HG02840 (cell line): ENCODE results near the gene MYO7B.
"Not testable (repeated sequence)": the region's sequence is repeated elsewhere in the genome, so short reads cannot be mapped to it uniquely, and the experiment has no call there.

ENCODE experiments used
- ATAC-seq: cut with Tn5 transposase; IDR thresholded peaks from one replicate; pipeline ENCODE4 v1.9.1; 2021; ENCODE audit warnings: mild to moderate bottlenecking, moderate library complexity, moderate number of reproducible peaks; ENCODE audit not compliant: unreplicated experiment, low FRiP score

The MYO7B gene

GRCh38 chr2:127570282-127571250, 35.1 kb downstream of the MYO7B start:
- ATAC-seq: no peak

DNA sequence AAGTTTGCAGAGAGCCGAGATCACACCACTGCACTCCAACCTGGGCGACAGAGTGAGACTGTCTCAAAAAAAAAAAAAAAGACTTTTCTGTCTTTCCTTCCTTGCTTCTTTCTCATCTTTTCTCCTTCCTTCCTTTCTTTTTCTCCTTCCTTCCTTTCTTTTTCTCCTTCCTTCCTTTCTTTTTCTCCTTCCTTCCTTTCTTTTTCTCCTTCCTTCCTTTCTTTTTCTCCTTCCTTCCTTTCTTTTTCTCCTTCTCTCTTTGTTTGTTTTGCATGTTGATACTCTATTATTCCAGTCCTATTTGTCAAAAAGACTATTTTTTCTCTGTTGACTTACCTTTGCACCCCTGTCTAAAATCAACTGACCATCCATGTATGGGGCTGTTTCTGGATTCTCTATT, 36.9 kb downstream of the MYO7B start:
- not testable (repeated sequence) for ATAC-seq

DNA sequence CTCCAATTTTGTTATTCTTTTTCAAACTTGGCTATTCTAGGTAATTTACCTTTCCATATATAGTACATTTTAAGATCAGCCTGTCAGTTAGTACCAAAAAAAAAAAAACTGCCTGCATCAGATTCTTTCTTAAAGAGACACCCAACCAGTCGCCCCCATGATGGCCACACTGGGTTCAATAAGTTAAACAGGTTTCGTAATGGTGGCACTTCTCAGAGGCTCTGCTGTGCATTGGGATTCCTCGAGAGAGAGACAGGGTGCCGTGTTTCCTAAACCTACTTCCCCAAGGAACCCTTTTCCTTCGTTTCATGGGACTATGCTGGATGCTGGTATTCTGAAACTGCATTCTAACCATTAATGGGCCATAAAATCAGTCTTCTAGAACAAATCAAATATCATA, 37.4 kb downstream of the MYO7B start:
- ATAC-seq: no peak

DNA sequence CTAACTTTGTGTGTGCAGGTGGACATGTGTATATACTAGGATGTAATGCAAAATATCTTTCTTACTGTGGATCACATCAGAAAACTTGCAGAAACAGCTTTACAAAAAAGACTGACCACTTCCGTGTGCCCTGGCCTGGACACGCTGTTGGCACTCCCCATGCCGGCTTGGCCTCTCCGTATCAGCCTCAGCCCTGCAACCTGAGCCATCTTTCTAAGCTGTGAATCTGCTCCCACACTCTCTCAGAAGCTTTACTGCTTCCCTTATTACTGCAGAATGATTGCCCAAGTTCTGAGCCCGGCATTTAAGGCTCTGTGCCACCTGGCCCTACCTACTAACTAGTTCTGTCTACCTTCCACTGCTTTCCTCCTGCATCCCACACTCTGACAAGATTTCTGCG, 37.8 kb downstream of the MYO7B start:
- no peak for ATAC-seq

GRCh38 chr2:127573771-127574170, 38.3 kb downstream of the MYO7B start:
- no peak for ATAC-seq

DNA sequence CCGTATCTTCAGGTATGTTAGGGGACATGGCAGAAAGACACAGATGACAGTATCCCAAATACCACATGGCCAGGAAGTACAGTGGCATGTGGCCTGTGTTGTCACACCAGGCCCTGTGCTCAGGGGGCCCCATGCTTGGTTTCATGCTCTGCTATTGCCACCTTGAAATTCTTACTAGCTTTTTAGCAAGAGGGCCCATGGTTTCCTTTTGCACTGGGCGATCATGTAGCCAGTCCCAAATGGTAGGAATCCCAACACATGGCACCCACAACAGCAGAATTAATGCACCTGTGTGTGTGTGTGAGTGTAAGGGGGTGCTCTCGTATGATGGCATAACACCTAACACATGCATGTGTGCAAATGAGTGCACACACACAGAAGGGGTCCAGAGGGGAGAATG, 39.2 kb downstream of the MYO7B start:
- no peak for ATAC-seq

- no peak for ATAC-seq
Measured at GRCh38 chr2:127575185-127575765, 39.8 kb downstream of the MYO7B start.

DNA sequence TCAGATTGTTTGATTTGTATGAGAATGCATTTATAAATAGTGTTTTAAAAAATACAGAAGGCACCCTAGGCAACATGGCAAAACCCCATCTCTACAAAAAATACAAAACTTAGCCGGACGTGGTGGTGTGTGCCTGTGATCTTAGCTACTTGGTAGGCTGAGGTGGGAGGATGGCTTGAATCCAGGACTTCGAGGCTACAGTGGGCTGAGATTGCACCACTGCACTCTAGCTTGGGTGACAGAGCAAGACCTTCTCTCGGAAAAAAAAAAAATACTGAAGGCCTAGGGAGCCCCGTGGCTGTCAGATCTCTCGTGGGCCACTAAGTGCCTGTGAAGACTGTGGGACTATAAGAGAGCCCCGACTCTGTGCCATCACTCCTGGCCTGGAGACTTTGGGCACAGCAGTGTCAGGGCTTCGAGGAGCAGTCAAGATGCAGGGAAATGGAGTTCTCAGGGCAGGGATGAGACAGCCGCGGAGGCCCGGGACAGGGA, 40.5 kb downstream of the MYO7B start:
- no peak for ATAC-seq

DNA sequence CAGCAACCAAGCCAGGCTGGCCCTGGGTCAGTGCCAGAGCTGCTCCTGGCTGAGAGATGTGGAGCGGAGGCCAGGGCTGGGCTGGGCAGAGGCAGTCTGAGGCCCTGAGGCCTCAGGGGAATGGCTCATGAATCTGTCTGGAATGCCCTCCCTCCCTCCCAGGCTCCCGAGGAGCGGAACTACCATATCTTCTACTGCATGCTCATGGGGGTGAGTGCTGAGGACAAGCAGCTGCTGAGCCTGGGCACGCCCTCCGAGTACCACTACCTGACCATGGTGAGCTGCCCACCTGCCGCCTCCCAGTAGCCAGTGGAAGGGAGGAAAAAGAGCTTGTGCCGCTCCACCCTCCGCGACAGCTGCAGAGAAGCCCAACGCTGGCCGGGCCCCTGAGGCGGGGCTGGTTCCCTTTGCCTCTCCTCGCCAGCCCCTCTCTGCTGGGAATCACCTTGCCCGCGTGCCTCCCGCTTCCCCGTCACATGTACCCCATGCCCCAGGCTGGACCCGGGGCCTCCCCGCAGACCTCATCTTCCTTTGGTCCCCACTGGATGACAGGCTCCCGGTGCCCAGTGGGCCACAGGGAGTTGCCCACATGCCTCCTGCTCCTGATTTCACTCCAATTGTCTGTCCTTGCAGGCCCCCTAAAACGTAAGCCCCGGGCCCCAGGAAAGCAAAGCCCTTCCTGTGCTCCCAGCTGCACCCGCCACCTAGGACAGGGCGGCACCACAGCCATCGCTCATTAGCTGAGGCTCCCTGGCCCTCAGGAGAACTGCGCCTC, 41.1 kb downstream of the MYO7B start:
- no peak for ATAC-seq

GRCh38 chr2:127577208-127577475, 41.7 kb downstream of the MYO7B start:
- no peak for ATAC-seq

DNA sequence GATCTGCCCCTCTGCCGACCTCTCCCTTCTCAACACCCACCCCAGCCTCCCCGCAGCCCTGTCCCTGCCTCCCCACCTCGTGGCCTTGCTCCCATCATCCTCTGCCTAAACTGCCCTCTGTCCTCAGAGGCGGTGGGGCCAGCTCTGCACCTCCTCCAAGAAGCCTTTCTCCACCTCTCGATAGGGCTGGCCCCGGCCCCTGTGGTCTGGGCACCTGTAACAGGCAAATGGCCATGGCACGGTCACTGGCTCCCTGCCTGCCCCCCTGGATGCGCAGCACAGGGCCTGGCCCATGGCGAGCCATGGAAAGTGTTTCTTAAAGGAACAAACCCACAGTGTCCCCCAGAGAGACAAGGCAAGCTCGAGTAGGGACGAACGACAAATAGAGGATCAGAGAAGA, 42.0 kb downstream of the MYO7B start:
- no peak for ATAC-seq

DNA sequence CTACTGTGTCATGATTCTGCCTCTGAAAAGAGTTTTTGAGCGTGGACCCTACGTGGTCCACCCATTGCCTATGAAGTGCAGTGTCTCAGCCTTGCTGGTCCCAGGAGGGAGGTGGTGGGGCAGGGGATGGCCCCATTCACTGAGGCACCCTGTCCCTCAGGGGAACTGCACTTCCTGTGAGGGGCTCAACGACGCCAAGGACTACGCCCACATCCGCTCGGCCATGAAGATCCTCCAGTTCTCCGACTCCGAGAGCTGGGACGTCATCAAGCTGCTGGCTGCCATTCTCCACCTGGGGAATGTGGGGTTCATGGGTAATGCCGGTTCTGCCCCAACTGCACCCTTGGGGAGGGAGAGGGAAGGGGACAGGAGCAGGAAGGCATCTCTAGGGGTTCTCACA, 42.5 kb downstream of the MYO7B start:
- ATAC-seq: no peak

DNA sequence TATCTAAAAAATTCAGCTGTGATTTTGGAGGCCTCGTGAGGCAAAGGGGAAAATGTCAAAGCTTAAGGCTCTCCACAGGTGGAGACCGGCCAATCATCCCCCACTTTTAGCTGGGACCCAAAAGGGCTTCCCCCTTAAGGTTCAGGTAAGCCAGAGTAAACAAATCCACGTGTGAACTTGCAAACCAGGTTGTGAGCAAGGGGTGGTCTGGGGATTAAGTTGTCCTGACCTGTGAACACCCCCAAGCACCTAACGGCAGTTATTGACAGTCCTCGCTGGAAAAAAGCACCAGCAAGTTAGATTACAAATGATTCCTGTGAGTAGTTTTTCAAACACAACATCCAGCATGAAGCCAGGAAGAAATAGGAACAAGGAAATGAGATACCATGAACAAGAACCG, 42.9 kb downstream of the MYO7B start:
- ATAC-seq: no peak

DNA sequence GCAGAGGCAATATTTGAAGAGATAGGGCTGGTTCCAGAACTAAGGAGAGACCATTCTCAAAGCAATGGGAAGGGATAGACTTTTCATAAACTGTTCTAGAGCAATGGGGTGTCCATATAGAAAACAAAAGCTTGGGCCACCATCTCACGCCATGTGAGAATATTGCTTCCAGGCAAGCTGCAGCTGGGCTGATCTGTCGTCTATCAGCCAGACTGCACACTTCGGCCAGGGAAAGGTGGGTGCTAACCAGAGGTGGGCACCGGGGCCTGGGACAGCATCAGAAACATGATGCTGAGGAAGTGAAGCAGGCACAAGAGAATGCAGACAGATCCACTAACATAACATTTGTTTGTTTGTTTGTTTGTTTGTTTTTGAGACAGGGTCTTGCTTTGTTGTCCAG, 43.7 kb downstream of the MYO7B start:
- ATAC-seq: no peak

DNA sequence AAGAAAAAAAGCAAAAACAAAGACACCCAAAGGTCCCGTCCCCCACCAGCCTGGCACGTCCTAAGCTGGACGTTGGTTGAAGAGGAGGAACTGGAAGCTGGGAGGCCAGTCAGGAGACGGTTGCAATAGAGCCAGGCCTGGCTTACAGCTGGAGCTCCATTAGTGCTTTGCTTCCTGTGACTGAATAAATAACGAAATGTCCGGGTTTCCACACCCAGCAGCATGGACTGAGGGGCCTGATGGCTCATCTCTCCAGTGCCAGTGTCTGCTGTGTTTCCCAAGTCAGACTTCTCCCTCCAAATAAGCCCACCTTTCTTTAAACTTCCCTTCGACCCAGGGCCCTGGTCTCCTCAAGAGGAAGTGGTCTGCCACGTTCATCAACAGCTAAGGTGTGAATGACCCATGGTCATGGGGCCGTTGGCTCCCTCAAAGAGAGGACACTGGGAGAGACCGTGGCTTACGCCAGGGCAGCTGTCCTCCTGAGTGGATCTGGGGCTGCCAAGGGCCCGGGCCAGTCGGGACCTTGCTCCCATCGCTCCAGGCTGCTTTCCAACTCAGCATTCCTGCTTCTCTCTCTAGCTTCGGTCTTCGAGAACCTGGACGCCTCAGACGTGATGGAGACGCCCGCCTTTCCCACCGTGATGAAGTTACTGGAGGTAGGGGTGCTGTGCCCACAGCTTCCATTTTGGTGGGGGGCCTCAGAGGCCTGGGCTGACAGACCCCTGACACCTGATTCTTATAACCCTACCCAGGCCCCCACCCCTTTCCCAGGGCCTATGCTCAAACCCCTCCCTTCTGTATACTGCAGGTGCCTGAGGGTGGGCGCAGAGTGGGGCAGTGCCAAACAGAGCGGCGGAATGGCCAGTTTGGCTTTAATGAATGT, 44.9 kb downstream of the MYO7B start:
- ATAC-seq: no peak

GRCh38 chr2:127581050-127581345, 45.5 kb downstream of the MYO7B start:
- ATAC-seq: no peak

DNA sequence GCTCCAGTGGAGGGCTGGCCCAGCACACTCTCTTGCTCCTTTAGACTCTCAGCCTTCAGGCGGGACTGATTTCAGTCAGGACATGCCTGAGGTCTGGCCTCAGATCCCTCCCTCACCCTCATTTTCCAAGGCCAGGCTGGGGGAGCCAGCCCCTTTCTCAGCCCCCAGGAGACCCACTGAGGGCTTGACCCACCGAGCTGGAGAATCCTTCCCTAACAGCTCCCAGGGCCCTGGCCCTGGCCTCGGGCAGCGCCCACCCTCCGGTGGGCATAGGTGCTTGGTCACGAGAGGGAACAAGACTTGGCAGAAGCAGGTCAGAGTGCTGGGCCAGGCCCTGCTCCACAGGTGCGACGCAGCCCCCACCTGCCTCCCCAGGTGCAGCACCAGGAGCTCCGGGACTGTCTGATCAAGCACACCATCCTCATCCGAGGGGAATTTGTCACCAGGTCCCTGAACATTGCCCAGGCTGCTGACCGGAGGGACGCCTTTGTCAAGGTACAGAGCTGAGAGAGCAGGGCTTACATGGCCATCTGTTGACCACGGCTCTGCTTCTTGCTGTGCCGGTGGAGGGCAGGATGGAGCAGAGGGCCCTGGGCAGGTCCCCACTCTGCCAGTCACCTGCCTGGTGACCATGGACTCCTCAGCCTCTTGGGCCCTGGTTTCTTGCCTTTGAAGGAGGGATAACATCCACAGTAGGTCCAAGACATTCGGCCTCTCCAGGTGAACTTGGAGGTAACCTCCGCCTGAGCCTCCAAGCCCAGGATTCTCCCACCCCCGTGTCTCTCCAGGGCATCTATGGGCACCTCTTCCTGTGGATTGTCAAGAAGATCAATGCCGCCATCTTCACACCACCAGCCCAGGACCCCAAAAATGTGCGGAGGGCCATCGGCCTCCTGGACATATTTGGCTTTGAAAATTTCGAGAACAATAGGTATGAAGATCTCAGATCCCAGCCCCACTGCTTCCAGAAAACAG, 46.3 kb downstream of the MYO7B start:
- ATAC-seq: no peak

- no peak for ATAC-seq
Measured at GRCh38 chr2:127582863-127583861, 47.7 kb downstream of the MYO7B start.
